Subcutaneous abdominal adipose tissue (tissue), 5 donors: ENCODE measurements around the gene SLC35B2.

Source experiments
- H3K27ac ChIP-seq: one replicate; pipeline ENCODE4 v1.7.0; 2013; ENCODE audit warnings: low read depth, mild to moderate bottlenecking, inconsistent platforms, low read length, moderate library complexity
- H3K27me3 ChIP-seq, 5 donors: one replicate each; pipeline ENCODE4 v1.7.0; 2013; ENCODE audit warnings: low read length in 5 of 5, inconsistent platforms in 1 of 5; ENCODE audit not compliant: control insufficient read depth in 5 of 5, insufficient read depth in 4 of 5
- H3K36me3 ChIP-seq, 5 donors: one replicate each; pipeline ENCODE4 v1.7.0; 2013; ENCODE audit warnings: low read length in 5 of 5; ENCODE audit not compliant: control insufficient read depth in 5 of 5, insufficient read depth in 5 of 5
- H3K4me1 ChIP-seq, 5 donors: one replicate each; pipeline ENCODE4 v1.7.0; 2013; ENCODE audit warnings: low read length in 5 of 5, mild to moderate bottlenecking in 3 of 5, moderate library complexity in 1 of 5; ENCODE audit not compliant: control insufficient read depth in 5 of 5, insufficient read depth in 5 of 5
- H3K4me3 ChIP-seq, 5 donors: one replicate each; pipeline ENCODE4 v1.7.0; 2013; ENCODE audit warnings: low read length in 5 of 5, low read depth in 1 of 5
- H3K9ac ChIP-seq, 5 donors: one replicate each; pipeline ENCODE4 v1.7.0; 2013; ENCODE audit warnings: low read length in 5 of 5, mild to moderate bottlenecking in 4 of 5, moderate library complexity in 3 of 5
- H3K9me3 ChIP-seq, 5 donors: one replicate each; pipeline ENCODE4 v1.7.0; 2013; ENCODE audit warnings: low read length in 5 of 5; ENCODE audit not compliant: control insufficient read depth in 5 of 5
- donor health status: healthy.
- donor health status: healthy.
- donor health status: healthy.
- donor health status: healthy.
- donor health status: healthy.

SLC35B2 gene

DNA sequence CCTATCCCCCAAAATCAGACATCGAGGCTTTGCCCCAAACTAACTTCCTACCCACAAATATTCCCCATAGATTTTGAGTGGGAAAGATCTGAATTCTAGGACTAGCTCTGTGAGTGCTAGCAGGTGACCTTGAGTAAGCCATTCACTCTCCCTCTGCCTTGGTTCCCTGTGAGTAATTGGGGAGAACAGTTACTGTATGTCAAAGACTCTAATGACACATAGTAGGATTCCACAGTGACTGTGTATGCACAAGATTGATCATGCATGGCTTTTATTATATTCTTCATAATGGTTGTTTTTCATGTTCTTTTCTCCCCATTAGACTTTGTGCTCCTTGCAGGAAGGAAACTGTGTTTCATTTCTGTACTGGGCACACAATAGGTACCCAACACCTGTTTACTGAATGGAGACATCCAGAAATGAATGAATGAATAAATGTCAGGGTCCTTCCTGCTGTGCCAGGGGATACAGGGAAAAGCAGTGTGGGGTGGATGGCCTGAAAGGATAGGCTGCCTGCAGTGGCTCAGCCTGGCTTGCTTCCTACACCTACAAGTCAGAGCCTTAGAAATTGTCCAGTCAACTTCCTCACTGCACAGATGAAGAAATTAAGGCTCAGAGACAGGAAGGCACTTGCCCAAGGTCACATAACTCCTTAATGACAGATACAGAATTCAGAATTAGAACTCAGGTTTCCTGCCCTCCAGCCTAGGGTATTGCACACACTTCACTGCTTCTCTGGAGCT lies 12.0 kb upstream of the SLC35B2 start:
- Histone ChIP-seq H3K27me3 (peaks cover 30 to 51% (median 44%) of the 10 kb centered on the region in 5 donors), H3K4me3 (no peak overlapping the region), H3K36me3 (no peaks in the 10 kb centered on the region), H3K27ac (no peak overlapping the region), H3K9me3 (no peaks in the 10 kb centered on the region), H3K9ac (no peak overlapping the region), H3K4me1 (peaks cover 3 to 15% (median 8%) of the 10 kb centered on the region in 5 donors)

GRCh38 chr6:44268095-44268628 lies 10.8 kb upstream of the SLC35B2 start:
- peaks cover 10 to 27% (median 19%) of the 10 kb centered on the region in 5 donors for H3K4me1 ChIP-seq
- H3K9ac ChIP-seq: no peak overlapping the region
- no peaks in the 10 kb centered on the region for H3K9me3 ChIP-seq
- peaks cover 20 to 45% (median 35%) of the 10 kb centered on the region in 5 donors for H3K27me3 ChIP-seq
- no peak overlapping the region for H3K4me3 ChIP-seq
- H3K36me3 ChIP-seq: no peaks in the 10 kb centered on the region
- no peak overlapping the region for H3K27ac ChIP-seq

- Histone ChIP-seq H3K36me3 (peaks cover 0 to under 1% (median 0%) of the 10 kb centered on the region in 5 donors), H3K27me3 (peaks cover 12 to 35% (median 26%) of the 10 kb centered on the region in 5 donors), H3K4me1 (peaks cover 10 to 36% (median 28%) of the 10 kb centered on the region in 5 donors), H3K4me3 (no peak overlapping the region), H3K9ac (no peak overlapping the region), H3K9me3 (no peaks in the 10 kb centered on the region), H3K27ac (no peak overlapping the region)
Measured at GRCh38 chr6:44267252-44267651, 9.9 kb upstream of the SLC35B2 start.

GRCh38 chr6:44266347-44266746 lies 9.0 kb upstream of the SLC35B2 start:
- Histone ChIP-seq H3K27me3 (peaks cover 4 to 26% (median 22%) of the 10 kb centered on the region in 5 donors), H3K4me3 (no peak overlapping the region), H3K27ac (peak overlapping the region; percentile 10), H3K9ac (no peak overlapping the region), H3K36me3 (peaks cover 0 to 8% (median 4%) of the 10 kb centered on the region in 5 donors), H3K9me3 (no peaks in the 10 kb centered on the region), H3K4me1 (peaks cover 10 to 39% (median 29%) of the 10 kb centered on the region in 5 donors)

GRCh38 chr6:44265722-44266233 lies 8.4 kb upstream of the SLC35B2 start:
- Histone ChIP-seq H3K9me3 (no peaks in the 10 kb centered on the region), H3K4me3 (peak overlapping the region in 1 of 5 donors; percentile 88), H3K36me3 (peaks cover 0 to 10% (median 4%) of the 10 kb centered on the region in 5 donors), H3K9ac (no peak overlapping the region), H3K27me3 (peaks cover 0 to 22% (median 17%) of the 10 kb centered on the region in 5 donors), H3K27ac (peak overlapping the region; percentile 10), H3K4me1 (peaks cover 10 to 35% (median 29%) of the 10 kb centered on the region in 5 donors)

DNA sequence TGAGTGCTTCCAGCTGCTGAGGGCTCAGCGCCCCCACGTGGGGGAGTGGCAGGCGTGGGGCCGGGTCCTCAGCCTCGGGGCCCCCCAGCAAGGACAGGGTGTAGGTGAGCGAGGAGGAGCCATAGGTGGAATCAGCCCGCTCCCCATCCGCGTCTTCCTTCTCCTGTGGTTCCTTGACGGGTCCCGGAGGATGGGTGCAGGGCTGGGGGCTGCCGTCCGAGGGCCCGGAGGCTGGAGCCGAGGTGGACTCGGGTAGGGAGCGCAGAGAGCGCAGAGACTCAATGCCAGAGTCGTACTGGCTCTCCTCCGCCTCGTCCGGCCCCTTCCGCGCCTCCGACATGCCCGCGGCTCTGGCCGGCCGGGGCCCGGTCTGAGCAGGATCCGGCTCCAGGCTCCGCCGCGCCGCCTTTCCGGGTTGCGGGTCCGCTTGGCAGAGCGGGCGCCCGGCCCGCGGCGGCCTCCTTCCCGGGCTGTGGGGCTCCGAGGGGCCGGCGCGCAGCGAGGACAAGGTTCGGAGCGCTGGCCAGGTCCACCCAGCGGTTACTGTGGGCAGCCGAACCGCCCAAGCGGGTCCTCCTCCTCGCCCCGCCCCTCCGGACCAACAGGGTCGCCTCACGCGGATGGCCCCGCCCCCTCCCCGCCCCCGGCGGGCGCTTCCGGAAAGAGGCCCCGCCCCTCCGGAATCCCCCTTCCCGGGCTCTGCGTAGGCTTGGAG lies 7.8 kb upstream of the SLC35B2 start, which contains the start of gene NFKBIE:
TSS of gene NFKBIE (minus strand) at position 545 of the 715 bp plus-strand sequence. CDS start at position 340, 205 bp downstream.
- Histone ChIP-seq H3K36me3 (peaks cover 0 to 14% (median 6%) of the 10 kb centered on the region in 5 donors), H3K9ac (peak within 1 kb of the TSS; percentile 56 to 89 (median 78)), H3K27me3 (peaks cover 0 to 22% (median 17%) of the 10 kb centered on the region in 5 donors), H3K4me3 (peak within 1 kb of the TSS; percentile 65 to 88 (median 83)), H3K4me1 (peaks cover 10 to 34% (median 29%) of the 10 kb centered on the region in 5 donors), H3K9me3 (no peaks in the 10 kb centered on the region), H3K27ac (peak within 1 kb of the TSS; percentile 65)

GRCh38 chr6:44264154-44265006 lies 7.1 kb upstream of the SLC35B2 start:
- H3K36me3 ChIP-seq: peaks cover 0 to 21% (median 13%) of the 10 kb centered on the region in 5 donors

GRCh38 chr6:44263354-44264100 lies 6.2 kb upstream of the SLC35B2 start:
- peaks cover 0 to 29% (median 18%) of the 10 kb centered on the region in 5 donors for H3K36me3 ChIP-seq
- no peaks in the 10 kb centered on the region for H3K9me3 ChIP-seq
- peaks cover 10 to 33% (median 29%) of the 10 kb centered on the region in 5 donors for H3K4me1 ChIP-seq
- peaks cover 0 to 5% (median 2%) of the 10 kb centered on the region in 5 donors for H3K27me3 ChIP-seq
- peak overlapping the region; percentile 65 for H3K27ac ChIP-seq
- H3K4me3 ChIP-seq: peak overlapping the region; percentile 61 to 88 (median 83)
- H3K9ac ChIP-seq: peak overlapping the region in 4 of 5 donors; percentile 16 to 89 (median 67)

More at GRCh38 chr6:44264154-44265006, 7.1 kb upstream of the SLC35B2 start:
- Histone ChIP-seq H3K9me3 (no peaks in the 10 kb centered on the region), H3K9ac (peak overlapping the region; percentile 56 to 89 (median 78)), H3K27me3 (peaks cover 0 to 14% (median 10%) of the 10 kb centered on the region in 5 donors), H3K27ac (peak overlapping the region; percentile 65), H3K4me3 (peak overlapping the region; percentile 65 to 88 (median 83)), H3K4me1 (peaks cover 10 to 33% (median 29%) of the 10 kb centered on the region in 5 donors)
